ENCODE results near the gene SLC35E3.
"Not testable (repeated sequence)": the region's sequence is repeated elsewhere in the genome, so short reads cannot be mapped to it uniquely, and the experiment has no call there.

DNA sequence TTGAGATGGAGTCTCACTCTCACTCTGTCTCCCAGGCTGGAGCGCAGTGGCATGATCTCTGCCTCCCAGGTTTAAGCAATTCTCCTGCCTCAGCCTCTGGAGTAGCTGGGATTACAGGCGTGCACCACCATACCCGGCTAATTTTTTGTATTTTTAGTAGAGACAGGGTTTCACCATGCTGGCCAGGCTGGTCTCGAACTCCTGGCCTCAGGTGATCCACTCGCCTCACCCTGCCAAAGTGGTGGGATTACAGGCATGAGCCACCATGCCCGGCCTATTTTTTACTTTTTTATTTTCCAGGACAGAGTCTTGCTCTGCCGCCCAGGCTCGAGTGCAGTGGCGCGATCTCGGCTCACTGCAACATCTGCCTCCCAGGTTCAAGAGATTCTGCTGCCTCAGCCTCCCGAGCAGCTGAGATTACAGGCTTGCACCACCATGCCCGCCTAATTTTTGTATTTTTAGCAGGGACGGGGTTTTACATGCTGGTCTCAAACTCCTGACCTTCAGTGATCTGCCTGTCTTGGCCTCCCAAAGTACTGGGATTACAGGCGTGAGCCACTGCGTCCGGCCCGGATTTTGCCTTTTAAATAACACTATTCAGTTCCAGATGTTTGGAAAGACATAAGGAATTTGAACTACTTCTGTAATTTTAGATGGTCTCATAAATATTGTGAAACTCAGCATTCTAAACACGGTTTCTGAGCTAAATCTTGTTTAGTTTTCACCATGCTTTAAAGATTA lies 57.1 kb downstream of the SLC35E3 start:
- TF ChIP-seq, protein P1, sequence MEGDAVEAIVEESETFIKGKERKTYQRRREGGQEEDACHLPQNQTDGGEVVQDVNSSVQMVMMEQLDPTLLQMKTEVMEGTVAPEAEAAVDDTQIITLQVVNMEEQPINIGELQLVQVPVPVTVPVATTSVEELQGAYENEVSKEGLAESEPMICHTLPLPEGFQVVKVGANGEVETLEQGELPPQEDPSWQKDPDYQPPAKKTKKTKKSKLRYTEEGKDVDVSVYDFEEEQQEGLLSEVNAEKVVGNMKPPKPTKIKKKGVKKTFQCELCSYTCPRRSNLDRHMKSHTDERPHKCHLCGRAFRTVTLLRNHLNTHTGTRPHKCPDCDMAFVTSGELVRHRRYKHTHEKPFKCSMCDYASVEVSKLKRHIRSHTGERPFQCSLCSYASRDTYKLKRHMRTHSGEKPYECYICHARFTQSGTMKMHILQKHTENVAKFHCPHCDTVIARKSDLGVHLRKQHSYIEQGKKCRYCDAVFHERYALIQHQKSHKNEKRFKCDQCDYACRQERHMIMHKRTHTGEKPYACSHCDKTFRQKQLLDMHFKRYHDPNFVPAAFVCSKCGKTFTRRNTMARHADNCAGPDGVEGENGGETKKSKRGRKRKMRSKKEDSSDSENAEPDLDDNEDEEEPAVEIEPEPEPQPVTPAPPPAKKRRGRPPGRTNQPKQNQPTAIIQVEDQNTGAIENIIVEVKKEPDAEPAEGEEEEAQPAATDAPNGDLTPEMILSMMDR (IDR thresholded peaks at IDR 0.05): not testable (repeated sequence)
- not testable (repeated sequence) for TF ChIP-seq POLR2A (IDR thresholded peaks at IDR 0.05)

Data from right lobe of liver (tissue), 4 donors.